ENCODE results near the gene KIF18A.

DNA sequence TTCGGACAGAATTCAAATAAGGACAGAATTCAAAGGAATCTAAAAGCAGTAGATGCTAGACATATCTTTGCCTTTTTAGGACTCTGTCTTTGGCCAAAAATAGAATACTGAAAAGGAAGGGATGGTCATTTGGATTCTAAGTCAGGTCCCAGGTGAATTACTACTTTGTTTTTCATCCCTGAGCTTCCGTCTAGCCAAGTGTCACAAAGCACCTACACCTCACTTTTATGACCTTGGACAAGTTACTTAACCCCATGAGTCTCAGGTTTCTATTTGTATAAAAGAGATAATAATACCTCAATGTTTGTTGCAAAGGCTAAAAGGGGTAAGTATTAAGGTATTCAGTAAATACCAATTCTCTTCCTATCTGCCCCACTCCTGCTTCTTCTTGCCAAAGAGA is 7.3 kb downstream of the KIF18A start:
- TF ChIP-seq, protein P1, sequence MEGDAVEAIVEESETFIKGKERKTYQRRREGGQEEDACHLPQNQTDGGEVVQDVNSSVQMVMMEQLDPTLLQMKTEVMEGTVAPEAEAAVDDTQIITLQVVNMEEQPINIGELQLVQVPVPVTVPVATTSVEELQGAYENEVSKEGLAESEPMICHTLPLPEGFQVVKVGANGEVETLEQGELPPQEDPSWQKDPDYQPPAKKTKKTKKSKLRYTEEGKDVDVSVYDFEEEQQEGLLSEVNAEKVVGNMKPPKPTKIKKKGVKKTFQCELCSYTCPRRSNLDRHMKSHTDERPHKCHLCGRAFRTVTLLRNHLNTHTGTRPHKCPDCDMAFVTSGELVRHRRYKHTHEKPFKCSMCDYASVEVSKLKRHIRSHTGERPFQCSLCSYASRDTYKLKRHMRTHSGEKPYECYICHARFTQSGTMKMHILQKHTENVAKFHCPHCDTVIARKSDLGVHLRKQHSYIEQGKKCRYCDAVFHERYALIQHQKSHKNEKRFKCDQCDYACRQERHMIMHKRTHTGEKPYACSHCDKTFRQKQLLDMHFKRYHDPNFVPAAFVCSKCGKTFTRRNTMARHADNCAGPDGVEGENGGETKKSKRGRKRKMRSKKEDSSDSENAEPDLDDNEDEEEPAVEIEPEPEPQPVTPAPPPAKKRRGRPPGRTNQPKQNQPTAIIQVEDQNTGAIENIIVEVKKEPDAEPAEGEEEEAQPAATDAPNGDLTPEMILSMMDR (IDR thresholded peaks at IDR 0.05) = no peak
- TF ChIP-seq POLR2A (IDR thresholded peaks at IDR 0.05) = no peak
